DOHH2 (cell line): ENCODE measurements around the gene ADCY5.

ENCODE experiments used
- H3F3A ChIP-seq: fragments of 200-600 bp; sonication (generic), shearing (Covaris generic); 2 replicates; pipeline ENCODE4 v1.6.0; 2016; ENCODE audit warnings: antibody characterized with exemption, mild to moderate bottlenecking; ENCODE audit not compliant: control insufficient read depth, insufficient read depth
- H3K27ac ChIP-seq: fragments of 200-600 bp; sonication (generic); 2 replicates; pipeline ENCODE4 v1.5.1; 2014; ENCODE audit warnings: low read depth, mild to moderate bottlenecking, low read length, moderate library complexity
- H3K27me3 ChIP-seq: fragments of 200-600 bp; sonication (generic); 2 replicates; pipeline ENCODE4 v1.6.1; 2014; ENCODE audit warnings: mild to moderate bottlenecking, low read length, mixed read lengths; ENCODE audit not compliant: control insufficient read depth
- H3K36me3 ChIP-seq: fragments of 200-600 bp; sonication (generic); 2 replicates; pipeline ENCODE4 v1.6.1; 2014; ENCODE audit warnings: mild to moderate bottlenecking, low read length, moderate library complexity, mixed read lengths; ENCODE audit not compliant: control insufficient read depth
- H3K4me1 ChIP-seq: fragments of 200-600 bp; sonication (generic); 2 replicates; pipeline ENCODE4 v1.6.1; 2014; ENCODE audit warnings: mild to moderate bottlenecking, low read length, mixed read lengths; ENCODE audit not compliant: control insufficient read depth
- H3K4me2 ChIP-seq: fragments of 200-600 bp; sonication (generic); 2 replicates; pipeline ENCODE4 v1.6.0; 2014; ENCODE audit warnings: mild to moderate bottlenecking, low read length, moderate library complexity
- H3K4me3 ChIP-seq: fragments of 200-600 bp; sonication (generic); 2 replicates; pipeline ENCODE4 v1.5.1; 2014; ENCODE audit warnings: mild to moderate bottlenecking, low read length, mixed read lengths
- H3K79me2 ChIP-seq: fragments of 200-600 bp; sonication (generic); 2 replicates; pipeline ENCODE4 v1.6.1; 2014; ENCODE audit warnings: mild to moderate bottlenecking, low read length, mixed read lengths; ENCODE audit not compliant: control insufficient read depth
- H3K9me2 ChIP-seq: fragments of 200-600 bp; sonication (generic); replicated peaks from 2 replicates; pipeline ENCODE4 v1.6.1; 2014; ENCODE audit warnings: mild to moderate bottlenecking, low read length, mixed read lengths; ENCODE audit not compliant: control insufficient read depth
- H3K9me3 ChIP-seq: fragments of 200-600 bp; sonication (generic); 2 replicates; pipeline ENCODE4 v1.6.1; 2014; ENCODE audit warnings: antibody characterized with exemption, low read length, mixed read lengths; ENCODE audit not compliant: control insufficient read depth, insufficient read depth
- H4K20me1 ChIP-seq: fragments of 200-600 bp; sonication (generic); 2 replicates; pipeline ENCODE4 v1.6.0; 2014; ENCODE audit warnings: low read depth, mild to moderate bottlenecking, antibody characterized with exemption, low read length, moderate library complexity; ENCODE audit not compliant: control insufficient read depth, insufficient read depth
- EZH2phosphoT487 ChIP-seq: fragments of 200-600 bp; sonication (generic); IDR thresholded peaks from 2 replicates; pipeline ENCODE4 v1.6.1; 2017; ENCODE audit warnings: borderline replicate concordance, mild to moderate bottlenecking, antibody characterized with exemption, low read length, moderate library complexity, mixed read lengths
- TF ChIP-seq, protein P1 (sequence below): fragments of 200-600 bp; sonication (generic); IDR thresholded peaks from one replicate; pipeline ENCODE4 v1.5.1; 2014; ENCODE audit warnings: antibody characterized with exemption, mild to moderate bottlenecking, low read depth, low read length; ENCODE audit not compliant: poor library complexity, severe bottlenecking

Gene ADCY5

GRCh38 chr3:123459862-123460261 lies 11.0 kb upstream of the ADCY5 start:
- Histone ChIP-seq H3K27me3 (peaks cover 18% of the 10 kb centered on the region), H4K20me1 (no peaks in the 10 kb centered on the region), H3F3A (no peaks in the 10 kb centered on the region), H3K9me3 (no peaks in the 10 kb centered on the region), H3K27ac (no peak overlapping the region), H3K4me3 (no peak overlapping the region), H3K4me1 (no peaks in the 10 kb centered on the region), H3K9me2 (no peaks in the 10 kb centered on the region), H3K4me2 (no peak overlapping the region), H3K36me3 (no peaks in the 10 kb centered on the region), H3K79me2 (no peaks in the 10 kb centered on the region)
- TF ChIP-seq, protein P1, sequence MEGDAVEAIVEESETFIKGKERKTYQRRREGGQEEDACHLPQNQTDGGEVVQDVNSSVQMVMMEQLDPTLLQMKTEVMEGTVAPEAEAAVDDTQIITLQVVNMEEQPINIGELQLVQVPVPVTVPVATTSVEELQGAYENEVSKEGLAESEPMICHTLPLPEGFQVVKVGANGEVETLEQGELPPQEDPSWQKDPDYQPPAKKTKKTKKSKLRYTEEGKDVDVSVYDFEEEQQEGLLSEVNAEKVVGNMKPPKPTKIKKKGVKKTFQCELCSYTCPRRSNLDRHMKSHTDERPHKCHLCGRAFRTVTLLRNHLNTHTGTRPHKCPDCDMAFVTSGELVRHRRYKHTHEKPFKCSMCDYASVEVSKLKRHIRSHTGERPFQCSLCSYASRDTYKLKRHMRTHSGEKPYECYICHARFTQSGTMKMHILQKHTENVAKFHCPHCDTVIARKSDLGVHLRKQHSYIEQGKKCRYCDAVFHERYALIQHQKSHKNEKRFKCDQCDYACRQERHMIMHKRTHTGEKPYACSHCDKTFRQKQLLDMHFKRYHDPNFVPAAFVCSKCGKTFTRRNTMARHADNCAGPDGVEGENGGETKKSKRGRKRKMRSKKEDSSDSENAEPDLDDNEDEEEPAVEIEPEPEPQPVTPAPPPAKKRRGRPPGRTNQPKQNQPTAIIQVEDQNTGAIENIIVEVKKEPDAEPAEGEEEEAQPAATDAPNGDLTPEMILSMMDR = no peak
- no peak for TF ChIP-seq EZH2phosphoT487

DNA sequence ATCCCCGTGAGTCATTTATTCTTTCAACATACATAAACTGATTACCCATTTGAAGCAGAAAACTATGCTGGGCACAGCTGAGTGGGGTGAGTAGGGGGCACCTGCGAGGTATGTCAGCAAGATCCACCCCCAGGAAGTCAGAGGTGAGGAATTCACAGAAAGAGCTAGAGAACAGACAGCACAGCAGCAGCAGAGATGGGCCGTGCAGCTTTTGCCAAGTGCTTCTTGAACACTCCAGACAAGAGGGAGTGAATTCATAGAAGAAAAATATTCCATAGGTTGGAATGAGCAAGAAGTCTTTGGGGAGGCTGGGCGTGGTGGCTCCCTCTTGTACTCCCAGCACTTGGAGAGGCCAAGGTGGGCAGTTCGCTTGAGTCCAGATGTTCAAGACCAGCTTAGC lies 9.4 kb upstream of the ADCY5 start:
- H3K9me3 ChIP-seq = no peaks in the 10 kb centered on the region
- no peaks in the 10 kb centered on the region for H4K20me1 ChIP-seq
- H3K36me3 ChIP-seq = no peaks in the 10 kb centered on the region
- H3K9me2 ChIP-seq = no peaks in the 10 kb centered on the region
- no peaks in the 10 kb centered on the region for H3K4me1 ChIP-seq
- H3K27me3 ChIP-seq = peaks cover 11% of the 10 kb centered on the region
- no peak overlapping the region for H3K4me2 ChIP-seq
- H3K79me2 ChIP-seq = no peaks in the 10 kb centered on the region
- no peak overlapping the region for H3K27ac ChIP-seq
- H3K4me3 ChIP-seq = no peak overlapping the region
- no peak for TF ChIP-seq EZH2phosphoT487
- TF ChIP-seq, protein P1 = no peak
- no peaks in the 10 kb centered on the region for H3F3A ChIP-seq

DNA sequence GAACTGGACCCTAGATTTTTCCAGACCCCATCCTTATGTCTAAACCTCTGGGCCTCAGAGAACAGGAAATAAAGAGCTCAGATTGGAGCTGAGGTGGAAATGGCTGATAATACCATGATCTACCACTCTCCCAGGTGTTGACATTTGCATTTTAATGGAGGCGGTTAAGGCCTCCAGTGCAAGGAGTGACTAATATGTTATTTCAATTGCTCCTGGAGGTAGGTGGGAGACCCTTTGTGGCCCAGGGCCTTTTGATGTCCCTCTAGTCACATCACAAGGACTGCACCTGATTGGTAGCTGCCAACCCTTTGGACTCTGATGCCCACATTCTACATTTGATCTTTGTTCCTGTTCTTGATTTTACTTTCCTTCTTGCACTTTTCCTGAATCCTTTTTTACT lies 9.0 kb upstream of the ADCY5 start:
- Histone ChIP-seq H3K4me1 (no peaks in the 10 kb centered on the region), H3F3A (no peaks in the 10 kb centered on the region), H3K36me3 (no peaks in the 10 kb centered on the region), H3K79me2 (no peaks in the 10 kb centered on the region), H3K4me2 (no peak overlapping the region), H3K4me3 (no peak overlapping the region), H4K20me1 (no peaks in the 10 kb centered on the region), H3K27me3 (peaks cover 10% of the 10 kb centered on the region; the same call in 1 of the 2 replicates), H3K9me2 (no peaks in the 10 kb centered on the region), H3K9me3 (no peaks in the 10 kb centered on the region), H3K27ac (no peak overlapping the region)
- no peak for TF ChIP-seq EZH2phosphoT487
- TF ChIP-seq, protein P1 = no peak

DNA sequence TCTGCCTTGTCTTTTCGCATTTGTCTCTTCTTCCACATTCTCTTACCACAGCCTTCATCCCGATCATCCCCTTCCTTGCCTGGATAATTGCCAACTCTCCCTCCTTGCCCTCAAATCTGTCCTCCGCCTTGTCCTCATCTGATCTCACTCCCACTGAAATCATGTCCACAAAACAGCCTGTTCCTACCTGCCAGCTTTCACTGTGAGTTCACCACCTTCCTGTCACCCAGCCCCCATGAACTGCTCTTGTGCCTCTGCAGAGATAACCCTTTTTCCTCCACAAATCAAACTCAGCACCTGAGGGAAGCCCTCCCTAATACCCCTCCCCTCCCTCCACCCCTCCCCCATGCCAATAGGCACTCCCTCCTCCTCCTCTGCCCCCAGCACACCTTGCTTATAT lies 4.8 kb upstream of the ADCY5 start:
- peaks cover 15% of the 10 kb centered on the region for H3K27me3 ChIP-seq
- H3K4me2 ChIP-seq = no peak overlapping the region
- TF ChIP-seq, protein P1 = no peak
- TF ChIP-seq EZH2phosphoT487 = no peak
- no peaks in the 10 kb centered on the region for H3F3A ChIP-seq
- no peaks in the 10 kb centered on the region for H3K4me1 ChIP-seq
- no peaks in the 10 kb centered on the region for H3K36me3 ChIP-seq
- no peaks in the 10 kb centered on the region for H3K9me2 ChIP-seq
- no peak overlapping the region for H3K4me3 ChIP-seq
- no peaks in the 10 kb centered on the region for H4K20me1 ChIP-seq
- H3K9me3 ChIP-seq = no peaks in the 10 kb centered on the region
- H3K27ac ChIP-seq = no peak overlapping the region
- H3K79me2 ChIP-seq = no peaks in the 10 kb centered on the region
